Measurements from ENCODE around the gene UBE2F. TPM values are rescaled to one million over a fixed set of nuclear protein-coding genes. Genes with fewer than 3 reads are reported as not detected.

The UBE2F gene
- total and polyA plus RNA-seq, 7 experiments from 2014 or later = 42.5 to 114 (median 52.7) TPM

- peaks cover 9 to 51% (median 36%) of the 10 kb centered on the region in 5 donors for H3K36me3 Mint-ChIP-seq
- Histone ChIP-seq H3K27me3 (ENCODE audit: control insufficient read depth in 2 of 2, insufficient read depth in 2 of 2, low read length in 2 of 2) (no peaks in the 10 kb centered on the region), H3K36me3 (ENCODE audit: control insufficient read depth in 2 of 3, insufficient read depth in 3 of 3, low read length in 3 of 3) (no peaks in the 10 kb centered on the region), H3K9me3 (ENCODE audit: control insufficient read depth in 2 of 3, low read length in 3 of 3) (no peaks in the 10 kb centered on the region), H3K4me1 (ENCODE audit: control insufficient read depth in 2 of 2, insufficient read depth in 2 of 2, low read length in 2 of 2) (peaks cover 0 to 15% of the 10 kb centered on the region in 2 donors), H3K27ac (ENCODE audit: low read depth, low read length) (no peak overlapping the region), H3K4me3 (ENCODE audit: low read length) (peak overlapping the region; percentile 11)
- peak; percentile 46 for ATAC-seq
- no peaks in the 10 kb centered on the region for H3K9me3 Mint-ChIP-seq
- peak overlapping the region in 6 of 9 donors; percentile 0 to 83 (median 42) for H3K27ac Mint-ChIP-seq
- ChIA-PET POLR2A (no interaction called here), CTCF (no interaction called here)
- H3K27me3 Mint-ChIP-seq = no peaks in the 10 kb centered on the region
- DNase-seq = peak in 3 of 9 donors; percentile 7 to 19 (median 7)
- peak overlapping the region in 8 of 10 donors; percentile 7 to 67 (median 46) for H3K4me3 Mint-ChIP-seq
- H3K4me1 Mint-ChIP-seq = peaks cover 41 to 65% (median 51%) of the 10 kb centered on the region in 7 donors
- intact Hi-C loops (cut with micrococcal nuclease) = no loop called here
These were observed 42.7 kb downstream of the UBE2F start for GRCh38 chr2:238009563-238009962.

- Histone ChIP-seq H3K27ac (ENCODE audit: low read depth, low read length) (no peak overlapping the region), H3K4me3 (ENCODE audit: low read length) (no peak overlapping the region), H3K36me3 (ENCODE audit: control insufficient read depth in 2 of 3, insufficient read depth in 3 of 3, low read length in 3 of 3) (no peaks in the 10 kb centered on the region), H3K9me3 (ENCODE audit: control insufficient read depth in 2 of 3, low read length in 3 of 3) (no peaks in the 10 kb centered on the region), H3K4me1 (ENCODE audit: control insufficient read depth in 2 of 2, insufficient read depth in 2 of 2, low read length in 2 of 2) (peaks cover 0 to 15% of the 10 kb centered on the region in 2 donors), H3K27me3 (ENCODE audit: control insufficient read depth in 2 of 2, insufficient read depth in 2 of 2, low read length in 2 of 2) (no peaks in the 10 kb centered on the region)
- H3K27me3 Mint-ChIP-seq = no peaks in the 10 kb centered on the region
- ChIA-PET CTCF (no interaction called here), POLR2A (no interaction called here)
- peaks cover 34 to 56% (median 48%) of the 10 kb centered on the region in 7 donors for H3K4me1 Mint-ChIP-seq
- ATAC-seq (no peak), DNase-seq (no peak)
- peaks cover 9 to 45% (median 30%) of the 10 kb centered on the region in 5 donors for H3K36me3 Mint-ChIP-seq
- H3K4me3 Mint-ChIP-seq = peak overlapping the region in 2 of 10 donors; percentile 7 to 66
- no peaks in the 10 kb centered on the region for H3K9me3 Mint-ChIP-seq
- intact Hi-C loops (cut with micrococcal nuclease) = no loop called here
- H3K27ac Mint-ChIP-seq = peak overlapping the region in 5 of 9 donors; percentile 18 to 61 (median 34)
These were observed 43.8 kb downstream of the UBE2F start for GRCh38 chr2:238010572-238010971.

DNA sequence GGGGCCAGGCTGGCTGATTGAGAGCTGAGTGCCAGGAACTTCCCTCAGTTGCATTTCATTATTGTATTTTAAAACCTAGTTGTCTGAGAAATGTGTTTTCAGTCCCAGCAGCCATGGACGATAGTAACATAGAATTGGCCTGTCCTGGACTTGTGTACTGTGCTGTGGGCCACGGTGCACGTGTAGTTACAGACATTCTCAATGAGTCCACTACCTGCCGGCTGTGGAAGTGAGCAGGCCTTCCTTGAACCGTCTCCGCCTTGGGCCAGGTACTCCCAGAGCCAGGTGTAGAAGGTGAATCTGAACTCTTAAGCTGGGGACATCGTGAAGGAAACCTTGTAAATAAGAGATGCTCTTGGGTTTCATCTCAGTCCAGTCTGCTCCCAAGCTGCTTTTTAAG lies 47.0 kb downstream of the UBE2F start:
- Histone ChIP-seq H3K9me3 (ENCODE audit: control insufficient read depth in 2 of 3, low read length in 3 of 3) (no peaks in the 10 kb centered on the region), H3K4me1 (ENCODE audit: control insufficient read depth in 2 of 2, insufficient read depth in 2 of 2, low read length in 2 of 2) (peaks cover 0 to 13% of the 10 kb centered on the region in 2 donors), H3K36me3 (ENCODE audit: control insufficient read depth in 2 of 3, insufficient read depth in 3 of 3, low read length in 3 of 3) (peaks cover 0 to 14% (median 0%) of the 10 kb centered on the region in 3 experiments), H3K27ac (ENCODE audit: low read depth, low read length) (no peak overlapping the region), H3K4me3 (ENCODE audit: low read length) (no peak overlapping the region), H3K27me3 (ENCODE audit: control insufficient read depth in 2 of 2, insufficient read depth in 2 of 2, low read length in 2 of 2) (no peaks in the 10 kb centered on the region)
- Mint-ChIP-seq H3K27me3 (no peaks in the 10 kb centered on the region), H3K27ac (no peak overlapping the region), H3K36me3 (peaks cover 8 to 48% (median 24%) of the 10 kb centered on the region in 5 donors), H3K4me3 (no peak overlapping the region), H3K4me1 (peaks cover 18 to 41% (median 29%) of the 10 kb centered on the region in 7 donors), H3K9me3 (no peaks in the 10 kb centered on the region)
- intact Hi-C loops (cut with micrococcal nuclease) = loop anchor here in 1 of 2 donors (2.0 kb wide), 1 partner anchor 155 kb away; the partner anchor contains the start of gene RAMP1
- ATAC-seq (no peak), DNase-seq (no peak)
- POLR2A ChIA-PET = no interaction called here
- CTCF ChIA-PET = no interaction called here

DNA sequence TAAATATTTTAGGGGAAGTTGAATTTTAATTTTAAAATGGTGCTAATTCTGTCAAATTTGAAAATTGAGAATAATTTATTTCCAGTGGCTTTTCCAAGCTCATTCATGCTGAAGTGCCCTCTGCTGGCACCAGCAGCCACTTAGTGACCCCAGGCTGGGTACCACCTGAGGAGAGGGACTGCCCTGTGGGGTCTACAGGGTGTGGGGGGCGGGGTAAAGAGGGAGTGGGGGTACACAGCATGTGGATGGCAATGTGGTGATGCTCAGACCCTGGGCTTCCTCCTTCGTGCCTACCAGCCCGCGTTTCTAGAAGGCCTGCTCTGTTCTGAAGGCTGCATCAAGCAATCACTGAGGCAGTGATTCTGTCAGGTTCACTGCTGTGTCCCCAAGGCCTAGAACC lies 48.9 kb downstream of the UBE2F start:
- CTCF ChIA-PET = interaction anchor here (0.6 to 1.5 kb wide), 2 partner anchors 47 to 158 kb away, joined by 3 to 5 read pairs; no protein-coding TSS in a partner anchor
- no peaks in the 10 kb centered on the region for H3K27me3 Mint-ChIP-seq
- intact Hi-C loops (cut with micrococcal nuclease) = loop anchor here (1.0 to 2.0 kb wide), 4 partner anchors 47 to 157 kb away; partner anchors contain the start of gene RAMP1 (in 1 of the 2)
- H3K27ac Mint-ChIP-seq = peak overlapping the region in 2 of 9 donors; percentile 29 to 41
- no peaks in the 10 kb centered on the region for H3K9me3 ChIP-seq (ENCODE audit: control insufficient read depth in 2 of 3, low read length in 3 of 3)
- H3K27ac ChIP-seq (ENCODE audit: low read depth, low read length) = no peak overlapping the region
- H3K36me3 Mint-ChIP-seq = peaks cover 9 to 58% (median 20%) of the 10 kb centered on the region in 5 donors
- no peaks in the 10 kb centered on the region for H3K4me1 ChIP-seq (ENCODE audit: control insufficient read depth in 2 of 2, insufficient read depth in 2 of 2, low read length in 2 of 2)
- DNase-seq (no peak), ATAC-seq (no peak)
- H3K9me3 Mint-ChIP-seq = no peaks in the 10 kb centered on the region
- no peak overlapping the region for H3K4me3 Mint-ChIP-seq
- peaks cover 7 to 22% (median 15%) of the 10 kb centered on the region in 7 donors for H3K4me1 Mint-ChIP-seq
- H3K4me3 ChIP-seq (ENCODE audit: low read length) = no peak overlapping the region
- no peaks in the 10 kb centered on the region for H3K27me3 ChIP-seq (ENCODE audit: control insufficient read depth in 2 of 2, insufficient read depth in 2 of 2, low read length in 2 of 2)
- POLR2A ChIA-PET = interaction anchor here (0.7 kb wide), 1 partner anchor 56 kb away, joined by 3 read pairs; no protein-coding TSS in a partner anchor
- H3K36me3 ChIP-seq (ENCODE audit: control insufficient read depth in 2 of 3, insufficient read depth in 3 of 3, low read length in 3 of 3) = peaks cover 0 to 27% (median 0%) of the 10 kb centered on the region in 3 experiments

GRCh38 chr2:238016526-238016925 lies 49.7 kb downstream of the UBE2F start:
- intact Hi-C loops (cut with micrococcal nuclease) = no loop called here
- Histone ChIP-seq H3K27ac (ENCODE audit: low read depth, low read length) (no peak overlapping the region), H3K4me1 (ENCODE audit: control insufficient read depth in 2 of 2, insufficient read depth in 2 of 2, low read length in 2 of 2) (no peaks in the 10 kb centered on the region), H3K9me3 (ENCODE audit: control insufficient read depth in 2 of 3, low read length in 3 of 3) (no peaks in the 10 kb centered on the region), H3K4me3 (ENCODE audit: low read length) (no peak overlapping the region), H3K27me3 (ENCODE audit: control insufficient read depth in 2 of 2, insufficient read depth in 2 of 2, low read length in 2 of 2) (no peaks in the 10 kb centered on the region), H3K36me3 (ENCODE audit: control insufficient read depth in 2 of 3, insufficient read depth in 3 of 3, low read length in 3 of 3) (peaks cover 0 to 36% (median 0%) of the 10 kb centered on the region in 3 experiments)
- Mint-ChIP-seq H3K4me1 (peaks cover 0 to 14% (median 6%) of the 10 kb centered on the region in 7 donors), H3K9me3 (no peaks in the 10 kb centered on the region), H3K27me3 (no peaks in the 10 kb centered on the region), H3K4me3 (no peak overlapping the region), H3K36me3 (peaks cover 8 to 58% (median 20%) of the 10 kb centered on the region in 5 donors), H3K27ac (no peak overlapping the region)
- DNase-seq = no peak
- ChIA-PET POLR2A (no interaction called here), CTCF (no interaction called here)
- no peak for ATAC-seq

GRCh38 chr2:238019962-238020361 lies 53.1 kb downstream of the UBE2F start:
- H3K9me3 Mint-ChIP-seq = no peaks in the 10 kb centered on the region
- POLR2A ChIA-PET = no interaction called here
- Histone ChIP-seq H3K9me3 (ENCODE audit: control insufficient read depth in 2 of 3, low read length in 3 of 3) (no peaks in the 10 kb centered on the region), H3K27ac (ENCODE audit: low read depth, low read length) (no peak overlapping the region), H3K4me3 (ENCODE audit: low read length) (no peak overlapping the region), H3K27me3 (ENCODE audit: control insufficient read depth in 2 of 2, insufficient read depth in 2 of 2, low read length in 2 of 2) (no peaks in the 10 kb centered on the region), H3K36me3 (ENCODE audit: control insufficient read depth in 2 of 3, insufficient read depth in 3 of 3, low read length in 3 of 3) (peaks cover 0 to 44% (median 0%) of the 10 kb centered on the region in 3 experiments), H3K4me1 (ENCODE audit: control insufficient read depth in 2 of 2, insufficient read depth in 2 of 2, low read length in 2 of 2) (no peaks in the 10 kb centered on the region)
- ATAC-seq (no peak), DNase-seq (no peak)
- CTCF ChIA-PET = no interaction called here
- no peaks in the 10 kb centered on the region for H3K27me3 Mint-ChIP-seq
- peaks cover 8 to 55% (median 20%) of the 10 kb centered on the region in 5 donors for H3K36me3 Mint-ChIP-seq
- H3K4me3 Mint-ChIP-seq = no peak overlapping the region
- peak overlapping the region in 1 of 9 donors; percentile 34 for H3K27ac Mint-ChIP-seq
- peaks cover 0 to 21% (median 14%) of the 10 kb centered on the region in 7 donors for H3K4me1 Mint-ChIP-seq
- intact Hi-C loops (cut with micrococcal nuclease) = no loop called here

GRCh38 chr2:238020816-238021215 lies 54.0 kb downstream of the UBE2F start:
- Histone ChIP-seq H3K27me3 (ENCODE audit: control insufficient read depth in 2 of 2, insufficient read depth in 2 of 2, low read length in 2 of 2) (no peaks in the 10 kb centered on the region), H3K27ac (ENCODE audit: low read depth, low read length) (no peak overlapping the region), H3K9me3 (ENCODE audit: control insufficient read depth in 2 of 3, low read length in 3 of 3) (no peaks in the 10 kb centered on the region), H3K4me1 (ENCODE audit: control insufficient read depth in 2 of 2, insufficient read depth in 2 of 2, low read length in 2 of 2) (no peaks in the 10 kb centered on the region), H3K4me3 (ENCODE audit: low read length) (no peak overlapping the region), H3K36me3 (ENCODE audit: control insufficient read depth in 2 of 3, insufficient read depth in 3 of 3, low read length in 3 of 3) (peaks cover 0 to 53% (median 0%) of the 10 kb centered on the region in 3 experiments)
- intact Hi-C loops (cut with micrococcal nuclease) = no loop called here
- ChIA-PET CTCF (no interaction called here), POLR2A (no interaction called here)
- no peaks in the 10 kb centered on the region for H3K27me3 Mint-ChIP-seq
- no peaks in the 10 kb centered on the region for H3K9me3 Mint-ChIP-seq
- peaks cover 8 to 64% (median 20%) of the 10 kb centered on the region in 5 donors for H3K36me3 Mint-ChIP-seq
- DNase-seq (no peak), ATAC-seq (no peak)
- H3K4me3 Mint-ChIP-seq = no peak overlapping the region
- no peak overlapping the region for H3K27ac Mint-ChIP-seq
- H3K4me1 Mint-ChIP-seq = peaks cover 0 to 28% (median 18%) of the 10 kb centered on the region in 7 donors

Measured in naive thymus-derived CD4-positive, alpha-beta T cell (primary cell).